Measurements from ENCODE around the gene ZNF75A. TPM values are rescaled to one million over a fixed set of nuclear protein-coding genes. Genes with fewer than 3 reads are reported as not detected.

ZNF75A gene
- total RNA-seq, 1 donor from 2014 or later = 32.4 TPM

DNA sequence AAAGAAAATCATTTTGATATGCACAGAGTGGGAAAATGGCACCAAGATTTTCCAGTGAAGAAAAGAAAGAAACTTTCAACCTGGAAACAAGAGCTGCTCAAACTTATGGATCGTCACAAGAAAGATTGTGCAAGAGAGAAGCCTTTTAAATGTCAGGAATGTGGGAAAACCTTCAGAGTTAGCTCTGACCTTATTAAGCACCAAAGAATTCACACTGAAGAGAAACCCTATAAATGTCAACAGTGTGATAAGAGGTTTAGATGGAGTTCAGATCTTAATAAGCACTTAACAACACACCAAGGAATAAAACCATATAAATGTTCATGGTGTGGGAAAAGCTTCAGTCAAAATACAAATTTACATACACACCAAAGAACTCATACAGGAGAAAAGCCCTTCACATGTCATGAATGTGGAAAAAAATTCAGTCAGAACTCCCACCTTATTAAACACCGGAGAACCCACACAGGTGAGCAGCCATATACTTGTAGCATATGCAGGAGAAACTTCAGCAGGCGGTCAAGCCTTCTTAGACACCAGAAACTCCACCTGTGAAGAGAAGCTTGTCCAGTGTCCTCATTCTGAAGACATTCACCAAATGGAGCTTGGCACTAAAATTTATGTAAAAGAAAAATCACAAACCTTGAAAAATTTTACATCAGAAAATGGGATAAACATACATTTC is 12.2 kb downstream of the ZNF75A start:
- Histone ChIP-seq H3K36me3 (peaks cover 32% of the 10 kb centered on the region), H3K27me3 (ENCODE audit: low read depth) (no peaks in the 10 kb centered on the region), H3K9me3 (peaks cover 99% of the 10 kb centered on the region), H3K4me3 (no peak overlapping the region), H3K4me1 (no peaks in the 10 kb centered on the region), H3K27ac (no peak overlapping the region)
- ATAC-seq (no peak), DNase-seq (no peak)
- TF ChIP-seq, protein P1, sequence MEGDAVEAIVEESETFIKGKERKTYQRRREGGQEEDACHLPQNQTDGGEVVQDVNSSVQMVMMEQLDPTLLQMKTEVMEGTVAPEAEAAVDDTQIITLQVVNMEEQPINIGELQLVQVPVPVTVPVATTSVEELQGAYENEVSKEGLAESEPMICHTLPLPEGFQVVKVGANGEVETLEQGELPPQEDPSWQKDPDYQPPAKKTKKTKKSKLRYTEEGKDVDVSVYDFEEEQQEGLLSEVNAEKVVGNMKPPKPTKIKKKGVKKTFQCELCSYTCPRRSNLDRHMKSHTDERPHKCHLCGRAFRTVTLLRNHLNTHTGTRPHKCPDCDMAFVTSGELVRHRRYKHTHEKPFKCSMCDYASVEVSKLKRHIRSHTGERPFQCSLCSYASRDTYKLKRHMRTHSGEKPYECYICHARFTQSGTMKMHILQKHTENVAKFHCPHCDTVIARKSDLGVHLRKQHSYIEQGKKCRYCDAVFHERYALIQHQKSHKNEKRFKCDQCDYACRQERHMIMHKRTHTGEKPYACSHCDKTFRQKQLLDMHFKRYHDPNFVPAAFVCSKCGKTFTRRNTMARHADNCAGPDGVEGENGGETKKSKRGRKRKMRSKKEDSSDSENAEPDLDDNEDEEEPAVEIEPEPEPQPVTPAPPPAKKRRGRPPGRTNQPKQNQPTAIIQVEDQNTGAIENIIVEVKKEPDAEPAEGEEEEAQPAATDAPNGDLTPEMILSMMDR (IDR thresholded peaks at IDR 0.05) = no peak
- intact Hi-C loops (cut with DNase I) = no loop called here

DNA sequence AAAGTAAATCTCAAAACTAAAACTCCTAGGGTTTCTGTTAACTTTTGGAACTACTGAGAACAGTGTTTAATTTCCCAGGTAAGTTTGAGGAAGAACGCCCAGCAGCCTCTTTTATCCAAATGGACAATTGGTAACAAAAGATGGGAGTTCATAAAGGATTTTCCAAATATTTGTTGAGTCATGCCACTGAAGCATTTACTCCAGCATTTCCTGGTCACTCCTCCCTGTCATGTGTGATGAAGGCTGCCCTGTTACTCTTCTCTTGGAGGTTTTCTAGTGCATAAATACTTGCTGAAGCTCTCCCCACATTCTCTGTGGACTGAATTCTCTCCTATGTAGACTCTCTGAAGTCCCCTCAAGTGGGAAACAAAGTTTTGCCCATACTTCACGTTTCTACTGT is 16.5 kb downstream of the ZNF75A start:
- ATAC-seq = no peak
- no peak overlapping the region for H3K4me3 ChIP-seq
- TF ChIP-seq, protein P1 (IDR thresholded peaks at IDR 0.05) = no peak
- H3K27me3 ChIP-seq (ENCODE audit: low read depth) = no peaks in the 10 kb centered on the region
- no peak for DNase-seq
- no peaks in the 10 kb centered on the region for H3K4me1 ChIP-seq
- no peak overlapping the region for H3K27ac ChIP-seq
- H3K9me3 ChIP-seq = peaks cover 83% of the 10 kb centered on the region
- peaks cover 12% of the 10 kb centered on the region for H3K36me3 ChIP-seq
- intact Hi-C loops (cut with DNase I) = no loop called here

DNA sequence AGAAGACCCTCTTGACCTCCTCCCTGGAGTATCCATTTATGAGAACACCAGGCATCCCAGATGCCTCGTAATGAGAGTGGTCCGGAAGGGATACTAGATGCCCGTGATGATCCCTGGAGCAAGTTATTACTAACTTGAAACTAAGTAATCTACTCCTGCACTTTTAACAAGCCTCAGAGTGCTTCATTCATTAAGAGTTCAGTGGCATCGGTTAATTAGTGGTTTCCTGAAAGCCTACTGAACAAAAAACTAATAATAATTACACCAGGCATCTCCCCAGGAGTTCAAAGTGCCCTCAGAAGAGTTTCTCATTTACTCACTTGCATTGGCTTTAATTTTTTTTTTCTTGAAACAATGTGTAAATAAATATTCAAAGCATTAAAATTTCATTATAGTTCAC is 22.2 kb downstream of the ZNF75A start:
- Histone ChIP-seq H3K4me1 (no peaks in the 10 kb centered on the region), H3K27ac (no peak overlapping the region), H3K27me3 (ENCODE audit: low read depth) (no peaks in the 10 kb centered on the region), H3K36me3 (no peaks in the 10 kb centered on the region), H3K9me3 (peaks cover 32% of the 10 kb centered on the region), H3K4me3 (no peak overlapping the region)
- TF ChIP-seq, protein P1 (IDR thresholded peaks at IDR 0.05) = no peak
- intact Hi-C loops (cut with DNase I) = no loop called here
- DNase-seq (no peak), ATAC-seq (no peak)

DNA sequence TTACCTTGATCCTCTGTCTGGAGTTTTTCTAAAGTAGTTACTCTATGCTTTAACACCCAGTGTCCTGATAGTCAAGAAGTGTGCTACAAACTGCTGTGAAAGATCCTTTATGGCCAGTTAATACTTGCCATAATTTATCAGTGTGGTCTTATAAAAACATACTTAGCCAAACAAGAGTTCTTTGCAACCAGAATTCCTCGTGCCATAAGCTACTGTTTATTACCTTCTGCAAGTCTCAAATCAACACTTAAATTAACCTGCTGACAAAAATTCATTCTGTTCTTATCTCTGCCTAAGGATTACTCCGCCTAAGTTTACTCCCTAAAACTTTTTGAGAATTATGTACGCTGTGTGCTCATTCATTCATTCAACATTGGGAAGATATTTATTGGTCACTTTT is 22.8 kb downstream of the ZNF75A start:
- no peak for ATAC-seq
- DNase-seq = no peak
- no peaks in the 10 kb centered on the region for H3K4me1 ChIP-seq

DNA sequence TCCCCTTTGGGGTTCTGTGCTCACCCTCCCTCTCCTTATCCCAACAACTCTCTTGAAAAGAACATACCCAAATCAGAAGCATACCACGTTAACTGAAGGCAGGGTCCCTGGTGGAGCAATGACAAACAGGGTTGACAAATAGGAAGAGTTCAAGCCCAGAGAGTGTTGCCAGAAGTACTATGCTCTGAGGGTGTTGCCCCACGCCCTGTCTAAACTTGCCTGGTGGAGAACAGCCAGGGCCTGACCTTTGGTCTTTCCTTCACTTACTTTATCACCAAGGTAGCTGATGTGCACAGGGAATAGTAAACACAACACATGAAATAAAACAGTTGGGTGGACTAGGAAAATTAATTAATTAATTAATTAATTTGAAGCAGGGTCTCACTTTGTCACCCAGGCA is 23.3 kb downstream of the ZNF75A start:
- Histone ChIP-seq H3K27ac (no peak overlapping the region), H3K27me3 (ENCODE audit: low read depth) (no peaks in the 10 kb centered on the region), H3K4me3 (no peak overlapping the region), H3K9me3 (peaks cover 21% of the 10 kb centered on the region), H3K4me1 (no peaks in the 10 kb centered on the region), H3K36me3 (no peaks in the 10 kb centered on the region)
- intact Hi-C loops (cut with DNase I) = no loop called here
- TF ChIP-seq, protein P1 (IDR thresholded peaks at IDR 0.05) = no peak
- DNase-seq (no peak), ATAC-seq (no peak)

More for the DNA sequence above, 22.8 kb downstream of the ZNF75A start:
- Histone ChIP-seq H3K9me3 (peaks cover 26% of the 10 kb centered on the region), H3K4me3 (no peak overlapping the region), H3K36me3 (no peaks in the 10 kb centered on the region), H3K27me3 (ENCODE audit: low read depth) (no peaks in the 10 kb centered on the region), H3K27ac (no peak overlapping the region)
- intact Hi-C loops (cut with DNase I) = no loop called here
- TF ChIP-seq, protein P1 (IDR thresholded peaks at IDR 0.05) = no peak

Data from lower lobe of right lung (tissue), 2 donors.